SK-N-SH treated with all-trans-retinoic acid at 6 μM for 48 hours (cell line): ENCODE results near the gene COG1.

Experiments
- BACH2 ChIP-seq: fragments of 250-450 bp; sonication (Bioruptor Pico); IDR thresholded peaks from 2 replicates; pipeline ENCODE4 v1.9.0; 2021; ENCODE audit warnings: mild to moderate bottlenecking, borderline replicate concordance
- CREB5 ChIP-seq: fragments of 250-450 bp; sonication (Bioruptor Pico); IDR thresholded peaks from 2 replicates; pipeline ENCODE4 v1.5.1; 2020; ENCODE audit warnings: low read depth, mild to moderate bottlenecking, moderate library complexity
- TSHZ2 ChIP-seq: fragments of 250-450 bp; sonication (Bioruptor Pico); IDR thresholded peaks from 2 replicates; pipeline ENCODE4 v1.5.0; 2020; ENCODE audit warnings: mild to moderate bottlenecking, moderate library complexity
- ZC3H10 ChIP-seq: fragments of 250-450 bp; sonication (Bioruptor Pico); IDR thresholded peaks from 2 replicates; pipeline ENCODE4 v1.5.1; 2021; ENCODE audit warnings: mild to moderate bottlenecking, moderate library complexity
- ZFP30 ChIP-seq: fragments of 450-650 bp; formaldehyde crosslinking; IDR thresholded peaks from 2 replicates; pipeline ENCODE4 v1.5.0; 2022; ENCODE audit warnings: mild to moderate bottlenecking, moderate library complexity
- ZNF565 ChIP-seq: fragments of 450-650 bp; formaldehyde crosslinking; conservative IDR thresholded peaks from 2 replicates; pipeline ENCODE4 v1.5.0; 2020; ENCODE audit warnings: low read depth, mild to moderate bottlenecking, moderate library complexity

- TF ChIP-seq TSHZ2 (CRISPR knock-in tag), result no peak
- TF ChIP-seq CREB5 (CRISPR knock-in tag), result no peak
- TF ChIP-seq ZFP30 (CRISPR knock-in tag), result no peak
- TF ChIP-seq BACH2 (CRISPR knock-in tag), result no peak
- TF ChIP-seq ZC3H10 (CRISPR knock-in tag), result no peak
- no peak for TF ChIP-seq ZNF565 (CRISPR knock-in tag)
Observed at GRCh38 chr17:73227379-73227778, 34.5 kb downstream of the COG1 start.
